ENCODE measurements around the gene ZNF605. TPM values are rescaled to one million over a fixed set of nuclear protein-coding genes. Genes with fewer than 3 reads are reported as not detected.

ZNF605 gene
- polyA plus RNA-seq, 1 donor from 2014 or later = 22.6 TPM

DNA sequence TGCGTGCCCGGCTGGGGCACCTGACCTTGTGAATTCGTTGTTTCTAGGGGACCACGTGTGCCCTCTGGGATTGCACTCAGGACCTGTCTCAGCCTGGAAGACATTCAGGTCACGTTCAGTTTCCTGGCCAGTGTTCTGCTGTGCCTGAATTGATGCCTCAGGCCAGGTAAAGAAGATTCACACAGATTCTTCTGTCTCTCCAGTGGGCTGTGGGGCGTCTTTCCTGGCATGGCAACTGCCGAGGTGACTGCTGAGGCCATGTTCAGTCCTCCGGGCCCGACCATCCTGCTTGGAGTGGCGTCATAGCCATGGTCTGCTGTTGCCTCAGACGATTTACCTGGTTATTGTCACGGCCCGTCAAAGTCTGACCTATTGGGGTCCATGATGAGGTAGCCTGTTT, 13.5 kb downstream of the ZNF605 start:
- Histone ChIP-seq H3K27me3 (ENCODE audit: insufficient read depth, low read depth, low read length) (no peaks in the 10 kb centered on the region), H3K4me3 (ENCODE audit: low read length) (no peak overlapping the region), H3K9ac (ENCODE audit: low read length) (no peak overlapping the region), H3K27ac (ENCODE audit: low read length) (no peak overlapping the region), H4K20me1 (ENCODE audit: insufficient read depth) (no peaks in the 10 kb centered on the region), H3K79me2 (replicated peaks; ENCODE audit: insufficient read depth, low read length) (no peaks in the 10 kb centered on the region), H3K9me3 (ENCODE audit: low read length) (peaks cover 39% of the 10 kb centered on the region), H3K36me3 (ENCODE audit: insufficient read depth, low read length) (peaks cover 36% of the 10 kb centered on the region), H3F3A (ENCODE audit: insufficient read depth, low read length, poor library complexity, severe bottlenecking) (no peaks in the 10 kb centered on the region), H3K4me2 (ENCODE audit: low read length) (no peak overlapping the region), H3K9me2 (ENCODE audit: insufficient read depth, low read length) (no peaks in the 10 kb centered on the region), H2AFZ (ENCODE audit: low read depth, low read length) (no peak overlapping the region)
- TF ChIP-seq TAF1 (IDR thresholded peaks at IDR 0.05; ENCODE audit: low read depth) (no peak), EP300 (conservative IDR thresholded peaks at IDR 0.05; ENCODE audit: poor library complexity, severe bottlenecking) (no peak), SMC3 (conservative IDR thresholded peaks at IDR 0.05; ENCODE audit: poor library complexity) (no peak), RAD21 (conservative IDR thresholded peaks at IDR 0.05) (no peak), POLR2AphosphoS5 (IDR thresholded peaks at IDR 0.05) (no peak), REST (IDR thresholded peaks at IDR 0.05; ENCODE audit: borderline replicate concordance) (no peak), EZH2 (IDR thresholded peaks at IDR 0.05; ENCODE audit: borderline replicate concordance, insufficient read depth, low read length, poor library complexity, severe bottlenecking) (no peak), MXI1 (conservative IDR thresholded peaks at IDR 0.05; ENCODE audit: poor library complexity, severe bottlenecking) (no peak)
- TF ChIP-seq, protein P1, sequence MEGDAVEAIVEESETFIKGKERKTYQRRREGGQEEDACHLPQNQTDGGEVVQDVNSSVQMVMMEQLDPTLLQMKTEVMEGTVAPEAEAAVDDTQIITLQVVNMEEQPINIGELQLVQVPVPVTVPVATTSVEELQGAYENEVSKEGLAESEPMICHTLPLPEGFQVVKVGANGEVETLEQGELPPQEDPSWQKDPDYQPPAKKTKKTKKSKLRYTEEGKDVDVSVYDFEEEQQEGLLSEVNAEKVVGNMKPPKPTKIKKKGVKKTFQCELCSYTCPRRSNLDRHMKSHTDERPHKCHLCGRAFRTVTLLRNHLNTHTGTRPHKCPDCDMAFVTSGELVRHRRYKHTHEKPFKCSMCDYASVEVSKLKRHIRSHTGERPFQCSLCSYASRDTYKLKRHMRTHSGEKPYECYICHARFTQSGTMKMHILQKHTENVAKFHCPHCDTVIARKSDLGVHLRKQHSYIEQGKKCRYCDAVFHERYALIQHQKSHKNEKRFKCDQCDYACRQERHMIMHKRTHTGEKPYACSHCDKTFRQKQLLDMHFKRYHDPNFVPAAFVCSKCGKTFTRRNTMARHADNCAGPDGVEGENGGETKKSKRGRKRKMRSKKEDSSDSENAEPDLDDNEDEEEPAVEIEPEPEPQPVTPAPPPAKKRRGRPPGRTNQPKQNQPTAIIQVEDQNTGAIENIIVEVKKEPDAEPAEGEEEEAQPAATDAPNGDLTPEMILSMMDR (IDR thresholded peaks at IDR 0.05; ENCODE audit: poor library complexity, severe bottlenecking) = no peak

DNA sequence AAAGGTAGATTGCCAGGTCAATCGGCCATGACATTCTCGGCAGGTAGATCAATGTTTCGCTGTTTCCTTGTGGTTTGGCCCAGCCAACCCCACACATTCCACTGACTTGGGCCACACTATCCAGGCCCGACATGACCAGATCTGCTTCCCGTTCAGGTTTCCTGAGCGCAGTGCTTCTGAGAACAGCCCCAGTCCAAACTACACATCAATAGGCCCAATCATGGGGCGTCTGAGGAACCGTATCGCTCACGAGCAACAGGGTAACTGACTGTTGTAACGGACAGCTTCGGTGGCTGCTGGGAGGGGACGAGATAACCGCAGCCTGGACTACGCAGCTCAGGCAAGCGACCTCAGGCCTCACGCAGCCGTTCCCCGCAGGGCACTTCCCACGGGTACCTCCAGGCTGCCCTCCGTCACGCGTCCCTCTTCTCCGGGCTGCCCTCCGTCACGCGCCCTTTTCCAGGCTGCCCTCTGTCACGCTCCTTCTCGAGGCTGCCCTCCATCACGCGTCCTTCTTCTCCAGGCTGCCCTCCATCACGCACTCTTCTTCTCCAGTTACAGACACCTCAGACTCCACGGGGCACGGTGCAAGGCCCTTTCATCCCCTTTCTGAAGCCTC, 14.7 kb downstream of the ZNF605 start:
- H3K79me2 ChIP-seq (replicated peaks; ENCODE audit: insufficient read depth, low read length) = no peaks in the 10 kb centered on the region
- H3F3A ChIP-seq (ENCODE audit: insufficient read depth, low read length, poor library complexity, severe bottlenecking) = no peaks in the 10 kb centered on the region
- H3K36me3 ChIP-seq (ENCODE audit: insufficient read depth, low read length) = peaks cover 36% of the 10 kb centered on the region
- H3K27me3 ChIP-seq (ENCODE audit: insufficient read depth, low read depth, low read length) = no peaks in the 10 kb centered on the region
- no peak overlapping the region for H3K4me3 ChIP-seq (ENCODE audit: low read length)
- H4K20me1 ChIP-seq (ENCODE audit: insufficient read depth) = no peaks in the 10 kb centered on the region
- H3K27ac ChIP-seq (ENCODE audit: low read length) = no peak overlapping the region
- H3K9ac ChIP-seq (ENCODE audit: low read length) = no peak overlapping the region
- peaks cover 37% of the 10 kb centered on the region for H3K9me3 ChIP-seq (ENCODE audit: low read length)
- no peak overlapping the region for H3K4me2 ChIP-seq (ENCODE audit: low read length)
- no peak overlapping the region for H2AFZ ChIP-seq (ENCODE audit: low read depth, low read length)
- H3K9me2 ChIP-seq (ENCODE audit: insufficient read depth, low read length) = no peaks in the 10 kb centered on the region
- TF ChIP-seq REST (IDR thresholded peaks at IDR 0.05; ENCODE audit: borderline replicate concordance) (no peak), RAD21 (conservative IDR thresholded peaks at IDR 0.05) (no peak), TAF1 (IDR thresholded peaks at IDR 0.05; ENCODE audit: low read depth) (no peak), SMC3 (conservative IDR thresholded peaks at IDR 0.05; ENCODE audit: poor library complexity) (no peak), EZH2 (IDR thresholded peaks at IDR 0.05; ENCODE audit: borderline replicate concordance, insufficient read depth, low read length, poor library complexity, severe bottlenecking) (no peak), POLR2AphosphoS5 (IDR thresholded peaks at IDR 0.05) (no peak), MXI1 (conservative IDR thresholded peaks at IDR 0.05; ENCODE audit: poor library complexity, severe bottlenecking) (no peak), EP300 (conservative IDR thresholded peaks at IDR 0.05; ENCODE audit: poor library complexity, severe bottlenecking) (no peak)
- TF ChIP-seq, protein P1 (IDR thresholded peaks at IDR 0.05; ENCODE audit: poor library complexity, severe bottlenecking) = no peak
